Putamen (tissue), 1 donor: ENCODE data around the gene NRTN.
"Not testable (repeated sequence)": the region's sequence is repeated elsewhere in the genome, so short reads cannot be mapped to it uniquely, and the experiment has no call there.

Experiments
- DNase-seq: peaks from one replicate; pipeline ENCODE4 v3.0.0-alpha.2; 2016; ENCODE audit warnings: low spot score

The NRTN gene

GRCh38 chr19:5867201-5868136 is 62.6 kb downstream of the NRTN start:
- DNase-seq: no peak

DNA sequence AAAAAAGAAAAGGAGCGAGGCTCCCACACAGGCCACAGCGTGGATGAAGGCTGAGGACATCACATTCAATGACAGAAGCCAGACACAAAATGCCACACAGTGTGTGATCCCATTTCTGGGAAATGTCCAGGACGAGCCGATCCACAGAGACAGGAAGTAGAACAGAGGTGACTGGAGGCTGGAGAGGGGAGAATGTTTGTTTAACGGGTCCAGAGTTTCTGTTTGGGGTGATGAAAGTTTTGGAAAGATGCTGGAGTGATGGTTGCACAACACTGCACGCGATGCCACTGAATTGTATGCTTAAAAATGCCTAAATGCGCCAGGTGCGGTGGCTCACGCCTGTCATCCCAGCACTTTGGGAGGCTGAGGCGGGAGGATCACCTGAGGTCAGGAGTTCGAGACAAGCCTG is 66.1 kb downstream of the NRTN start:
- DNase-seq: no peak

- DNase-seq: no peak
These were observed 68.8 kb downstream of the NRTN start for GRCh38 chr19:5873617-5874199.

DNA sequence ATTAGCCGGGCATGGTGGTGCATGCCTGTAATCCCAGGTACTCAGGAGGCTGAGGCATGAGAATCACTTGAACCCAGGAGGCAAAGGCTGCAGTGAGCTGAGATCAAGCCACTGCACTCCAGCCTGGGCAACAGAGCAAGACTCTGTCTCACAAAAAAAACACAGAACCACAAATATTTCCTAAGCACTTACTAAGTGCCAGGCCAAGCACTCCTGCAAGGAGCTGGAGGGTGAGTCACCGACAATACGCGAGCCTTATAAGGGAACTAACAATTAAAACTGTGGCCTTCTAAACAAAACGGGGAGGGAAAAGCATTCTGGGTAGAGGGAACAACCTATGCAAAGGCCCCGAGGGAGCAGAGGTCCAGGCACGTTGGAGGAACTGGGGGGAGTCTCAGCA is 69.6 kb downstream of the NRTN start:
- not testable (repeated sequence) for DNase-seq

GRCh38 chr19:5877427-5877826 is 72.6 kb downstream of the NRTN start:
- no peak for DNase-seq

DNA sequence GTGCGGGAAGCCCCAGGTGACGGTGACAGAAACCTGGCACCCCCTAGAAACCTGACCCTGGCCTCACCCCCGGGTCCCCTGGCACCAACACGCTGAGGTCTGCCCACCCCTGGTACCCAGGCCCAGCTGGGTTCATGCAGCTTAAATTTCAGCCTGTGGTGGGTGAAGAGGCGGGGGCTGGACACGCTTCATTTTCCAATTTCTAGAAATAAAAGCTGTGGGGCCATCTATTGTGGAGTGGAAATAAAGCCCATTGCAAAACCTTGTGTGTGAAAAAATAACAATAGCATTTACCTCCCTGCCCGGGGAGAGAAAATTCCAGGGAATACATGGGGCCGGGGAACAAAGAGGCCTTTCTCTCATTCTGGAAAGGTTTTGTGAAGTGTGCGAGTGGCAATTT is 73.0 kb downstream of the NRTN start:
- no peak for DNase-seq
